LoVo (cell line): Measurements from ENCODE around the gene SH3BP2.

Experiments used
- DNase-seq: peaks from one replicate; pipeline ENCODE4 v3.0.0-alpha.2; 2016; ENCODE audit warnings: low spot score

SH3BP2 gene

GRCh38 chr4:2856266-2856665, 63.4 kb downstream of the SH3BP2 start:
- DNase-seq, result no peak

GRCh38 chr4:2857349-2857927, 64.6 kb downstream of the SH3BP2 start:
- DNase-seq, result no peak

GRCh38 chr4:2858451-2859217, 65.7 kb downstream of the SH3BP2 start:
- no peak for DNase-seq

GRCh38 chr4:2859514-2859913, 66.6 kb downstream of the SH3BP2 start:
- no peak for DNase-seq

- no peak for DNase-seq
Observed at GRCh38 chr4:2860391-2861348, 67.8 kb downstream of the SH3BP2 start.

GRCh38 chr4:2861631-2862436, 68.9 kb downstream of the SH3BP2 start:
- DNase-seq, result no peak

- peak; percentile 66 for DNase-seq
Observed at GRCh38 chr4:2862528-2862927, 69.6 kb downstream of the SH3BP2 start.

GRCh38 chr4:2863649-2864048, 70.8 kb downstream of the SH3BP2 start:
- no peak for DNase-seq

GRCh38 chr4:2865196-2865780, 72.4 kb downstream of the SH3BP2 start:
- no peak for DNase-seq

- no peak for DNase-seq
Observed at GRCh38 chr4:2866160-2866861, 73.4 kb downstream of the SH3BP2 start.

GRCh38 chr4:2866891-2867290, 74.0 kb downstream of the SH3BP2 start:
- no peak for DNase-seq

- DNase-seq, result no peak
Observed at GRCh38 chr4:2867758-2868491, 75.0 kb downstream of the SH3BP2 start.

GRCh38 chr4:2868877-2869487, 76.1 kb downstream of the SH3BP2 start:
- DNase-seq, result no peak

- DNase-seq, result no peak
Observed at GRCh38 chr4:2869659-2870058, 76.8 kb downstream of the SH3BP2 start.

GRCh38 chr4:2870082-2870481, 77.2 kb downstream of the SH3BP2 start:
- DNase-seq, result no peak

GRCh38 chr4:2871466-2871865, 78.6 kb downstream of the SH3BP2 start:
- no peak for DNase-seq

GRCh38 chr4:2871911-2872310, 79.0 kb downstream of the SH3BP2 start:
- DNase-seq, result no peak

- DNase-seq, result peak; percentile 23
Observed at GRCh38 chr4:2873329-2873728, 80.4 kb downstream of the SH3BP2 start.

GRCh38 chr4:2874861-2875260, 82.0 kb downstream of the SH3BP2 start:
- no peak for DNase-seq

- no peak for DNase-seq
Observed at GRCh38 chr4:2875556-2875955, 82.7 kb downstream of the SH3BP2 start.
